ENCODE results near the gene COX4I2.

Gene COX4I2

DNA sequence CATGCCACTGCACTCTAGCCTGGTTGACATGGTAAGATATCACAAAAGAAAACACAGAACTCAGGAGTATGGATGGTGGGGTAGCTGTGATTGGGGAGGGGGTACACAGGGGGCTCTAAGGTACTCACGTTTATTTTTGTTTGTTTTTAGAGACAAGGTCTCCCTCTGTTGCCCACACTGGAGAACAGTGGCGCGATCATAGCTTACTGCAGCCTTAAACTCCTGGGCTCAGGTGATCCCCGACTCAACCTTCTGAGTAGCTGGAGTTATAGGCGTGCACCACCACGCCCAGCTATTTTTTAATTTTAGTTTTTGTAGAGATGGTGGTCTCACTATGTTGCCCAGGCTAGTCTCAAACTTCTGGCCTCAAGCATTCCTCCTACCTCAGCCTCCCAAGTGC lies 55.7 kb downstream of the COX4I2 start:
- TF ChIP-seq, protein P1, sequence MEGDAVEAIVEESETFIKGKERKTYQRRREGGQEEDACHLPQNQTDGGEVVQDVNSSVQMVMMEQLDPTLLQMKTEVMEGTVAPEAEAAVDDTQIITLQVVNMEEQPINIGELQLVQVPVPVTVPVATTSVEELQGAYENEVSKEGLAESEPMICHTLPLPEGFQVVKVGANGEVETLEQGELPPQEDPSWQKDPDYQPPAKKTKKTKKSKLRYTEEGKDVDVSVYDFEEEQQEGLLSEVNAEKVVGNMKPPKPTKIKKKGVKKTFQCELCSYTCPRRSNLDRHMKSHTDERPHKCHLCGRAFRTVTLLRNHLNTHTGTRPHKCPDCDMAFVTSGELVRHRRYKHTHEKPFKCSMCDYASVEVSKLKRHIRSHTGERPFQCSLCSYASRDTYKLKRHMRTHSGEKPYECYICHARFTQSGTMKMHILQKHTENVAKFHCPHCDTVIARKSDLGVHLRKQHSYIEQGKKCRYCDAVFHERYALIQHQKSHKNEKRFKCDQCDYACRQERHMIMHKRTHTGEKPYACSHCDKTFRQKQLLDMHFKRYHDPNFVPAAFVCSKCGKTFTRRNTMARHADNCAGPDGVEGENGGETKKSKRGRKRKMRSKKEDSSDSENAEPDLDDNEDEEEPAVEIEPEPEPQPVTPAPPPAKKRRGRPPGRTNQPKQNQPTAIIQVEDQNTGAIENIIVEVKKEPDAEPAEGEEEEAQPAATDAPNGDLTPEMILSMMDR (IDR thresholded peaks at IDR 0.05; ENCODE audit: low read depth, low read length, missing control alignments), result no peak
- H3K4me3 ChIP-seq (ENCODE audit: low read depth, low read length), result no peak overlapping the region
- DNase-seq (ENCODE audit: low read depth), result no peak

DNA sequence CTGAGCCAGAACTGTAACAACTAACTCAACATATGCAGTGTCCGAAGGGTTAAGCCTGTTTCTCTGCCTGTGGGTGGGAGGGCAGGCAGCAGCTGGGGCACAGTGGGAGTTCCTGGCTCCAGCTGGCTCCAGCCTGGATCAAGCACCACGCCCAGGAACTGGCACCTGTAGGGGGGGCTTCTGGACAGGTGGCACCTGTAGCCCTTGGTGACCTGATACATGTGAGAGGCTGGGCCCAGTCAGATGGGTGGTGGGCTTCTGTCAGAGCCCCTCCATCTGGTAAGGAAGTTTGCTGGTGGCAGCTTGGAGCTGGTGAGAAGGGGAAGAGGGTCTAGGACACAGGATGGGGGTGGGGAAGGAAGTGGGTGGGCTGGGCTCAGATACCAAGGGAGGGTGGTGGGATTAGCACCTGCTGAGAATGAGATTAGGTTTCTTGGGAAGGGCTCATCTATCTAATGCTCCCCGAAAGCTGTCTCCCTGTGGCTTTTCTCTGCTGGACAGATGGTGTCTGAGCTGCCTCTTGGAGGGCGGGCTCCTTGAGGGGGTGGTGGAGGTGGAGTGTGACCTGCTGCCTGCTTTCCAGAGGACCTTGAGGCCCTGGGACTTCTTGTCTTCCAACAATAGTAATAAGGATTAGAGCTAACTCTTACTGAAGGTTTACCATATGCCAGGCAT lies 56.4 kb downstream of the COX4I2 start:
- TF ChIP-seq, protein P1 (IDR thresholded peaks at IDR 0.05; ENCODE audit: low read depth, low read length, missing control alignments), result no peak
- no peak for DNase-seq (ENCODE audit: low read depth)
- H3K4me3 ChIP-seq (ENCODE audit: low read depth, low read length), result no peak overlapping the region
